HUES6 (cell line): ENCODE data around the gene ZDHHC13.

Source experiments
- H3K27ac ChIP-seq: 2 replicates; pipeline ENCODE4 v1.7.0; 2013; ENCODE audit warnings: low read depth, mild to moderate bottlenecking, low read length, inconsistent platforms
- H3K27me3 ChIP-seq: 2 replicates; pipeline ENCODE4 v1.6.1; 2013; ENCODE audit warnings: low read length; ENCODE audit not compliant: control insufficient read depth, insufficient read depth
- H3K36me3 ChIP-seq: 2 replicates; pipeline ENCODE4 v1.6.1; 2013; ENCODE audit warnings: low read length; ENCODE audit not compliant: control insufficient read depth, insufficient read depth
- H3K4me1 ChIP-seq: 2 replicates; pipeline ENCODE4 v1.6.1; 2013; ENCODE audit warnings: low read length; ENCODE audit not compliant: control insufficient read depth, insufficient read depth
- H3K4me3 ChIP-seq: 2 replicates; pipeline ENCODE4 v1.5.1; 2013; ENCODE audit warnings: low read depth, low read length
- H3K9ac ChIP-seq: one replicate; pipeline ENCODE4 v1.6.1; 2013; ENCODE audit warnings: mild to moderate bottlenecking, low read length
- H3K9me3 ChIP-seq: 2 replicates; pipeline ENCODE4 v1.6.1; 2013; ENCODE audit warnings: low read depth, low read length; ENCODE audit not compliant: control insufficient read depth, insufficient read depth

ZDHHC13 gene

DNA sequence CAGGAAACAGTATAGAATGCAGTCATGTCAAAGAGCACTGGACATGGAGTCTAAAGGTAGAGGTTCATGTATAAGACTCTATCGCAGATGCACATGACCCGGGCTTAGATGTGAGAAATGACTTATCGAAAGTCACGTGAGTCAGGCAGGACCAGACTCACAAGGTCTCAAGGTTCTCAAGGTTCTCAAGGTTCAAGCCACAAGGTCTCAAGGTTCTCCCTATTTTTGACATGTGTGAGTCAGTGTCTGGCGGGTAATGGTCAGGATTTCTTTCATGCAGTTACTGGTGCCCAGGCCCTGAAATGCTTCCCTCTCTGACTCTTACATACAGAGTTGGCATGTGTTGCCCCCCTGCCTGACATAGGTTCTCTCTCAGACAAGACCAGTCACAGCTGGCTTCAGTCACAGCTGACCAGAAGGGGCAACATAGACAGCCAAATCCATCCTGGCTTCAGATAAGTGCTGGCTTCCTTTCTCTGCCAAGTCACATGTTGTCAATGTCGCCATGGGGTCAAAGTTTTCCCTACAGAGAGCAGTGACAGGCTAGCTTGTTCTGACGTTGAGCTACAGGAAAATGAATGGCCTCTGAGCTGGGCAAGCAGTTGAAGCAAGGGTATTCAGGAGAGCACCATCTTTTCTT, 74.7 kb downstream of the ZDHHC13 start:
- no peak overlapping the region for H3K9ac ChIP-seq
- H3K27me3 ChIP-seq = no peaks in the 10 kb centered on the region
- H3K36me3 ChIP-seq = no peaks in the 10 kb centered on the region
- no peak overlapping the region for H3K4me3 ChIP-seq
- no peak overlapping the region for H3K27ac ChIP-seq
- H3K9me3 ChIP-seq = no peaks in the 10 kb centered on the region
- H3K4me1 ChIP-seq = no peaks in the 10 kb centered on the region

DNA sequence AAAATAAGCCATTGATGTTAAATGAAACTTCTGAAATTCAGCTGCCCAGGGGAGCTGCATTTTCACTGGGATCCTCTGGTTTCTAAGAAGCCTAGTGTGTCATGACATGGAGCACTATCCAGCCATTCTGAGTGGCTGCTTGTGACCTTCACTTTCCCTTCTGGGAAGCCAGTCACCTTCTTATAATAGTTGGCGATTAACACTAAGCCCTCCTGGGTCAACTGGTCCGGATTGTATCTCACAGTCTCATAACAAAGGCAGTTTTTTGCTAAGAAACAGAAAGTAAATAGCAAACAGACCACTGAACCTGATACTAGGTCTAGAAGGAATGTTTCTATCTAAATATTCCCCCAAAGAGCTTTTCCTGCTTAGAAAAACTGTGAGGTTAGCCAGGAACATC, 76.9 kb downstream of the ZDHHC13 start:
- Histone ChIP-seq H3K9me3 (no peaks in the 10 kb centered on the region), H3K27me3 (no peaks in the 10 kb centered on the region), H3K4me3 (no peak overlapping the region), H3K27ac (no peak overlapping the region), H3K9ac (no peak overlapping the region), H3K4me1 (no peaks in the 10 kb centered on the region), H3K36me3 (no peaks in the 10 kb centered on the region)

DNA sequence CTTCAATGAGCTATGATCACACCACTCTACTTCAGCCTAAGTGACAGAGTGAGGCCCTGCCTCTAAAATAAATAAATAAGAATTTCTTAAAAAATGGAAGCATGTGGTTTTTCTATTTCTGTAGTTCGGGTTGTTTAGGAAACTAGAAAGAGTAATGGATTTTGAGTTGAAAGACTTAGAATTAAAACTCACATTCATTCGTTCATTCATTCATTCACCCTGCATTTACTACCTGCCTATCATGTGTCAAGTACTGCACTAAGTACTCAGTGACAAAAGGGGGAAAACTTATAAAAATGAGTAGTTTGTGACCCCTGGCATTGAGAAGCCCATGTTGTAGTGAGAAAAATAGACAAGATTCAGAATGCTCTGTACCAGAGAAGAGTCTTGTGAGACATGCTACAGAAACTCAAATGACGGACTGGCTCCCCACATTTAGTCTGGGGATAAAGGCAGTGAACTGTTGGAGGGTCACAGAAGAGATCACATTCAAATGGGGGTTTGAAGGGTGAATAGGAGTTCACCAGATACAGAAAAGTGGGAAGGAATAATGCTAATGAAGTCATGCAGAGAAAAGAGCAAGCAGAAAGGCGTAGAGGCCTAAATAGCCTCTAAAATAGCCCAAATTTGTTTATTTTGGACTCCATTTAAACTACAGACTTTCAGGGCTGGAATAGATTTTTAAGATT, 77.8 kb downstream of the ZDHHC13 start:
- Histone ChIP-seq H3K9ac (no peak overlapping the region), H3K27me3 (no peaks in the 10 kb centered on the region), H3K9me3 (no peaks in the 10 kb centered on the region), H3K27ac (no peak overlapping the region), H3K4me1 (no peaks in the 10 kb centered on the region), H3K4me3 (no peak overlapping the region), H3K36me3 (no peaks in the 10 kb centered on the region)

DNA sequence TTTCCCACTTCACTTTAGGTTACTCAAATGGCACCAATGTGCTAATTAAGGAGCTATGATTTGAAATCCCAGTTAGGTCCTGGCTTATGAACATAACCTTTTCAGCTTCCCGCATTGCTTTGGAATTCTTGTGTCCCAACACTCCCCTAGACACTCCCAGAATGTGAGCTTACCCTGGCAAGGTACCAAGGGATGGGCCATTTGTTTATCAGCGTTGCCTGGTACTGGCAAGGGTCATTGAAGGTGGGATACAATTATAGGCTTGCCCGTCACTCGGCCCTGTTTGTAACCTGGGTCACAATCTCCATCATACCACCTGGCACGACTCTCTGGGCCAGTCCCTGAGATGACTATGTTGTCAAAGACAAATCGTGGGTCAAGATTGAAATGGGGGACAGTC, 79.5 kb downstream of the ZDHHC13 start:
- H3K9me3 ChIP-seq = peaks cover 6% of the 10 kb centered on the region; the same call in 1 of the 2 replicates
- H3K36me3 ChIP-seq = no peaks in the 10 kb centered on the region
- H3K4me1 ChIP-seq = no peaks in the 10 kb centered on the region
- H3K9ac ChIP-seq = no peak overlapping the region
- H3K4me3 ChIP-seq = no peak overlapping the region
- no peaks in the 10 kb centered on the region for H3K27me3 ChIP-seq
- no peak overlapping the region for H3K27ac ChIP-seq

DNA sequence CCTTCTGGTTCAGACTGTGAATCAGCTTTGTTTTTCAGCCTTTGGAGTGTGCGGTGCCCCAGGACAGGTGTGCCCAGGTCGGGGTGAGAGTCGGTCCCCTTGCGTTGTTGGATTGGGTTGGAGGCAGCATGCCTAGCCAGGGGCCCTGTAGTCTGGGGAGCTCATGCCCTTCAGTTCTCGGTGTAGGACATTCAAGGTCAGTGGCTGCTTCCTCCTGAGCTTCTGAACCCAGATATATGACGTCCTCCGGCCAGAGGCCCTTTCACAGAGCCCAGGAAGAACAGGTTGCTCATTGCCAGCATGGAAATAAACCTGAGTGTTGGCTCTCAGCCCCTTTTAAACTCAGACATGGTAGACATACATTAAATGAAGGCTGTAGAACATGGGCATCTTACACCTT, 82.1 kb downstream of the ZDHHC13 start:
- Histone ChIP-seq H3K9ac (no peak overlapping the region), H3K36me3 (no peaks in the 10 kb centered on the region), H3K27ac (no peak overlapping the region), H3K4me3 (no peak overlapping the region), H3K9me3 (peaks cover 6% of the 10 kb centered on the region; the same call in 1 of the 2 replicates), H3K27me3 (no peaks in the 10 kb centered on the region), H3K4me1 (no peaks in the 10 kb centered on the region)

DNA sequence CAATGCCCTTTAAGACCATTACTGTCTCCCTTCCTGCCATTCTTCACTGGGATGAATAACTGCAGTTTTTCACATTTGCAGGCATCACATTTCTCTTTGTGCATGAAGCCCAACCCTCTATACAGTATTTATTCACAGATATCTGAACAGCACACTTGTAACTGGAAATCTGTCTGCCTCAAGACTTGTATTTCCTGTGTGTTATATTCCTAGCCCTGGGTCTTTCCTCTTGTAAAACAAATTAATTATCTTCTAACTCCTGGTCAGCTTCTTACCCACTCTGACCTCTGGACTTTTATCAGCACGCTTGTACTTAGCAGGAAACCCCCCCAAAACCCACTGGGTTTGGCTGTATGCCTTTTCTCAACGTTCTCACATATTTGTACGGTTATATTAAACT, 82.8 kb downstream of the ZDHHC13 start:
- no peak overlapping the region for H3K9ac ChIP-seq
- H3K27ac ChIP-seq = no peak overlapping the region
- H3K4me3 ChIP-seq = no peak overlapping the region

DNA sequence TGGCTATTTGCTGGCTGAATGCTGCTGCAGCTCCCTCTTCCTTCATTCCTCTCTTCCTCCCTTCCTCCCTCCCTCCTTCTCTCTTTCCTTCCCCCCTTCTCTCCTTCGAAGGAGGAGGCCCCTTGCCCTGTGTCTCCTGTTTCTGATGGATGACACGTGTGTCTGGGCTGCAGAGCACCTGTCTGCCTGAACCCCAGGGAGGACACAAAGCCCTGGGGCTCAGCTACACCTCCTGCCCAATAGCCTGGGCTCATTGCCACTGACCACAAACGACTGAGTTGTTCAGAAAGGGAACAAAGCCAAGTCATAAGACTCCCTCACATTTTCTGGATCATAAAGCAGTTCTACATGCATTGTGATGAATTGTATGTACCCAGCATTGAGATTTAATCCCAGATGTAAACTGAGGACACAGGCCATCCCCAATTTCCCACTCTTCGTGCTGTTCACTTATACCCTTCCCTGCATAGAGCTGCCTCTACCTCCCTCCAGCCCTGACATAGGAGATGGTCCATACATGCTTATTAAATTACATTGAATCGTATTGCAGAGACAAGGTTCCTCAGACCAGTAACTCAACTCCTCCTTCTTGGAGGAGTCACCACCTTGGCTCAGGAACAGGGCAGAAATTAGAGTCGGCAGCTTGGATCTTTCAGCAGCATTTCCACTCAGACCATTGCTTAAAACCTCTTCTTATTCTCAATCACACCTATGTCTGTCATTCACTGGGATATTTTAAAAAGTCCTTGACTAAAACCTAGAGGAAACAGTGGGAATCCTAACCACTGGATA, 83.6 kb downstream of the ZDHHC13 start:
- no peak overlapping the region for H3K4me3 ChIP-seq
- H3K27ac ChIP-seq = no peak overlapping the region
- H3K9ac ChIP-seq = no peak overlapping the region
- H3K4me1 ChIP-seq = no peaks in the 10 kb centered on the region
- peaks cover 6% of the 10 kb centered on the region; the same call in 1 of the 2 replicates for H3K9me3 ChIP-seq
- no peaks in the 10 kb centered on the region for H3K27me3 ChIP-seq
- H3K36me3 ChIP-seq = no peaks in the 10 kb centered on the region

More for the DNA sequence above, 82.8 kb downstream of the ZDHHC13 start:
- H3K27me3 ChIP-seq = no peaks in the 10 kb centered on the region
- peaks cover 6% of the 10 kb centered on the region; the same call in 1 of the 2 replicates for H3K9me3 ChIP-seq
- H3K36me3 ChIP-seq = no peaks in the 10 kb centered on the region
- no peaks in the 10 kb centered on the region for H3K4me1 ChIP-seq

DNA sequence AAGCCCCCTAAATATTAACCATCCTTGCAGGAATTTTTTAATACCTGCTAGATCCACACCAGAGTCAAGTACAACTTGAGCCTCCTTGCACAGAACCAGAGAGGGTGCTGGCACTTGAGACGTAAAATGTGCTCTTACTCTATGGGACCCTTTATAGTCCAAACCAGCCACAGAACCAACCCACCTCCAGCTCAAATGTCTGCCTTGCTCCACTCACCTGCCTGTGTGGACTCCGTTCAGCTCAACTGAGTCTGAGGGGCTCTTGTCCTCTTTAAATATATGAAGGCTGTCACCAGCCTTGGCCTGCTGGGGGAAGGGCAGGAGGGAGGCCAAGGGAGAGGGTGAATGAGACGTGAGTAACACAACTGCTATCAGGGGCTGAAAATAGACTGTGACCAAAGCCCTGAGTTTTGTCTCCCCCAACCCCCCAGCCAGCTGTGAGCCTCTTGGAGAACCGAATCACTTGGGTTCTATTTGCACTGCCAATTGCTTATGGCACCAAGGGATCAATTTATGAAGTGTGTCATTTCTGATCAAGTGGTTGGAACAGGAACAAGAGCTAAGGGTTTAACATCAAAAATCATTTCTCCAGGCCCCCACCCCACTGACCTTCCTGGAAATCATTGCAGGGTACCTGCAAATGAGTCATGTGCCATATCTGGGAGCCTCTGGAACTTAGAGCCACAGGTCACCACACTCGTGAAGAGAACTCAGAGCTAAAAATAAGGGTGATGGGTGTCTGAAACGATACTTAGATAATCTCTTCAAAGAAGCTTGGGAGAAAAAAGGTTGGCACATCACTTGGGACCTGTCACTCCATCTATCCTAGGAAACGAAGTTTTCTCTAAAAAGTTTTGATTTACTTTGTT, 85.0 kb downstream of the ZDHHC13 start, which contains the start of gene CSRP3:
CSRP3 (minus strand) TSS at position 247 of the 869 bp plus-strand sequence. CDS start 9,535 bp downstream, outside the sequence.
- Histone ChIP-seq H3K4me3 (no peak within 1 kb of the TSS), H3K27me3 (no peaks in the 10 kb centered on the region), H3K4me1 (no peaks in the 10 kb centered on the region), H3K36me3 (no peaks in the 10 kb centered on the region), H3K9me3 (peaks cover 6% of the 10 kb centered on the region; the same call in 1 of the 2 replicates), H3K9ac (no peak within 1 kb of the TSS), H3K27ac (no peak within 1 kb of the TSS)

DNA sequence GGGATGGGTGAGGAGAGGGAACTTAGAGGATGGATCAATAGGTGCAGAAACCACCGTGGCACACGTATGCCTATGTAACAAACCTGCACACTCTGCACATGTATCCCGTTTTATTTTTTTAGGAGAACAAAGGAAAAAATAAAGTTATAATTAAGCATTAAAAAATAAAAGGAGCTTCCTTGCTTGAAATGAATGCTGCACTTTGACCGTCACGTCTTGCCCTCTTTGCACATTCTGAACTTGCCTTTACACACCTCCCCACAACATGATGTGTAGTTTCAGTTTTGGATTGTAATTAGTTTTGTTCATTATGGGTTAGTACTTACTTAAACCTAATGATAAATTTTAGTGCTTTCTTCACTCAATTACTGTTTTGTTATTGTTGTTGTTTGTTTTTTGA, 87.9 kb downstream of the ZDHHC13 start:
- no peak overlapping the region for H3K9ac ChIP-seq

DNA sequence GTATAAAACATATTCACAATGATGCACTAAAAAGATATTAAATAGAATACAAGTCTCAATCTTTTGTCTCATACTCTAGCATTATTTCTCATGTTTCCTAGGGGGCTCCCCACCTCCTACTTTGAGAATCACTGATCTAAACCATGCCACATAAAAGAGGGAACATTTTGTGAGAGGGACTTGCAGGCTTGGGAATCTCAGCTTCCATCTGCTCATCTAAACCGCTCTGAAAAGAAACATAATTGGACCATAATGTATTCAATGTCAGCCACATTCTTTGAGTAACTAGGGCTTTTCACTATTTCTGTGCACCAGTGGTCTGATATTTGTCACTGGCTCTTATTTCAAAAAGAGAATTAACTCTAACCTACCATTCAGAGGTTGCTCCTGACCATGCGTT, 91.2 kb downstream of the ZDHHC13 start:
- Histone ChIP-seq H3K36me3 (no peaks in the 10 kb centered on the region), H3K4me1 (no peaks in the 10 kb centered on the region; the same call in 1 of the 2 replicates), H3K4me3 (no peak overlapping the region), H3K9ac (no peak overlapping the region), H3K27me3 (no peaks in the 10 kb centered on the region), H3K9me3 (no peaks in the 10 kb centered on the region), H3K27ac (no peak overlapping the region)

More for the DNA sequence above, 87.9 kb downstream of the ZDHHC13 start:
- no peaks in the 10 kb centered on the region for H3K36me3 ChIP-seq
- H3K9me3 ChIP-seq = peaks cover 6% of the 10 kb centered on the region; the same call in 1 of the 2 replicates
- no peaks in the 10 kb centered on the region for H3K27me3 ChIP-seq
- H3K4me1 ChIP-seq = no peaks in the 10 kb centered on the region; the same call in 1 of the 2 replicates
- H3K27ac ChIP-seq = no peak overlapping the region
- H3K4me3 ChIP-seq = no peak overlapping the region
